Activated B cell treated with CpG ODN at 0.5 μM for 24 hours (primary cell): ENCODE results near the gene MBD3. TPM values are rescaled to one million over a fixed set of nuclear protein-coding genes. Genes with fewer than 3 reads are reported as not detected.

Experiments used
- ATAC-seq: fragments of 200-7000 bp; cut with Tn5 transposase; one replicate; pipeline ENCODE4 v1.10.0; 2021; ENCODE audit warnings: low read depth, mild to moderate bottlenecking, moderate library complexity
- CTCF ChIA-PET: fragments of 350-600 bp; sonication (Branson Sonifier 250); formaldehyde crosslinking; loops from one replicate; lab custom pipeline; 2021; ENCODE audit warnings: antibody characterized with exemption; lab: Charles Lee
- POLR2A ChIA-PET: fragments of 350-600 bp; sonication (Branson Sonifier 250); formaldehyde crosslinking; loops from one replicate; lab custom pipeline; 2021; ENCODE audit warnings: antibody characterized with exemption; lab: Charles Lee
- DNase-seq: peaks from one replicate; pipeline ENCODE4 v3.0.0; 2022
- H3K27ac Mint-ChIP-seq: one replicate; pipeline ENCODE4 v1.8.0; 2020; ENCODE audit warnings: mixed read lengths
- H3K27me3 Mint-ChIP-seq: one replicate; pipeline ENCODE4 v1.8.0; 2021; ENCODE audit warnings: mixed read lengths
- H3K36me3 Mint-ChIP-seq: one replicate; pipeline ENCODE4 v1.8.0; 2021; ENCODE audit warnings: low read depth, mixed read lengths
- H3K4me1 Mint-ChIP-seq: one replicate; pipeline ENCODE4 v1.8.0; 2021; ENCODE audit warnings: mixed read lengths
- H3K4me3 Mint-ChIP-seq: one replicate; pipeline ENCODE4 v1.8.0; 2020; ENCODE audit warnings: mild to moderate bottlenecking, mixed read lengths
- H3K9me3 Mint-ChIP-seq: one replicate; pipeline ENCODE4 v1.8.0; 2020; ENCODE audit warnings: mixed read lengths
- CTCF ChIP-seq: fragments of 200-600 bp; IDR thresholded peaks from one replicate; pipeline ENCODE4 v1.8.0; 2022; ENCODE audit warnings: antibody characterized with exemption, mild to moderate bottlenecking
- intact Hi-C: fragments of 100-400 bp; cut with micrococcal nuclease; formaldehyde crosslinking; loops from one replicate; pipeline ENCODE4 v1.15.1; 2024
- total RNA-seq: library from RNA; stranded (reverse); gene quantifications from 2 replicates; pipeline ENCODE4 v1.2.3, GENCODE V29; 2022

MBD3 gene
- total RNA-seq, 1 donor from 2014 or later, result 96.9 TPM

DNA sequence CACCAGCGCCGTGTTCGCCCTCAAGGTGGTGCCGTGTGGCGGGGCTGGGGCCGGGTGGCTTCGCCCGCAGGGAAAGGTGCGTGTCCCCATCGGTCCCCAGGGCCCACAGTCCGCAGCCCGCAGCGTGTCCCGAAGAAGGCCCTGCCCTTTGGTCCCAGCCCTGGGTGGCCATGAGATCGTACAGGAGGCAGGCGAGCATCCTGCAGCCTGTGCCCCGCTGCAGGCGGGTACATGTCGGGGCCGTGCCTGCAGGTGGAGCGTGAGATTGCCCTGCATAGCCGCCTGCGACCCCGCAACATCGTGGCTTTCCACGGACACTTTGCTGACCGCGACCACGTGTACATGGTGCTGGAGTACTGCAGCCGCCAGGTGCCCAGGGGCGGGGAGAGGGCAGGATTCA, 67.3 kb downstream of the MBD3 start:
- POLR2A ChIA-PET, result no interaction called here
- intact Hi-C loops, result no loop called here
- Mint-ChIP-seq H3K4me3 (no peak overlapping the region), H3K36me3 (no peaks in the 10 kb centered on the region), H3K9me3 (no peaks in the 10 kb centered on the region), H3K27ac (no peak overlapping the region), H3K27me3 (peaks cover 48% of the 10 kb centered on the region), H3K4me1 (peaks cover 5% of the 10 kb centered on the region)
- ATAC-seq (no peak), DNase-seq (no peak)
- CTCF ChIA-PET, result no interaction called here
- no peak for TF ChIP-seq CTCF

DNA sequence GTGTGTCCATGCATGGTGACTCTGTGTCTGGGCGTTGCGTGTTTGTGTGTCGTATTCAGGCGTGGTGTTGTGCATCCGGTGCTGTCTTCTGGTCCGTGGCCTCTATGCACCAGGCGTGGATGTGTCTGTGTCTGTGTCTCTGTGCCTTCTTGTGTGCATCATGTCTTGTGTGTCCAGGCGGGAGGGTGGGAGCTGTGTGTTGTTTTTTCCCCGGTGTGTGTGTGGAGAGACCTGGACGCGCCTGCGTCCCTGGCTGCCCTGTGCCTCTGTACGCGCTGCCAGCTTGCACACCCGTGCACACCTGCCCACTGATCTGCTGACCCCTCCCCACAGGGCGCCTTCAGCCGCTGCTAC, 67.7 kb downstream of the MBD3 start:
- Mint-ChIP-seq H3K27ac (no peak overlapping the region), H3K4me3 (no peak overlapping the region), H3K9me3 (no peaks in the 10 kb centered on the region), H3K27me3 (peaks cover 45% of the 10 kb centered on the region), H3K36me3 (no peaks in the 10 kb centered on the region), H3K4me1 (peaks cover 5% of the 10 kb centered on the region)
- intact Hi-C loops, result no loop called here
- DNase-seq (no peak), ATAC-seq (no peak)
- POLR2A ChIA-PET, result no interaction called here
- CTCF ChIA-PET, result no interaction called here
- no peak for TF ChIP-seq CTCF

DNA sequence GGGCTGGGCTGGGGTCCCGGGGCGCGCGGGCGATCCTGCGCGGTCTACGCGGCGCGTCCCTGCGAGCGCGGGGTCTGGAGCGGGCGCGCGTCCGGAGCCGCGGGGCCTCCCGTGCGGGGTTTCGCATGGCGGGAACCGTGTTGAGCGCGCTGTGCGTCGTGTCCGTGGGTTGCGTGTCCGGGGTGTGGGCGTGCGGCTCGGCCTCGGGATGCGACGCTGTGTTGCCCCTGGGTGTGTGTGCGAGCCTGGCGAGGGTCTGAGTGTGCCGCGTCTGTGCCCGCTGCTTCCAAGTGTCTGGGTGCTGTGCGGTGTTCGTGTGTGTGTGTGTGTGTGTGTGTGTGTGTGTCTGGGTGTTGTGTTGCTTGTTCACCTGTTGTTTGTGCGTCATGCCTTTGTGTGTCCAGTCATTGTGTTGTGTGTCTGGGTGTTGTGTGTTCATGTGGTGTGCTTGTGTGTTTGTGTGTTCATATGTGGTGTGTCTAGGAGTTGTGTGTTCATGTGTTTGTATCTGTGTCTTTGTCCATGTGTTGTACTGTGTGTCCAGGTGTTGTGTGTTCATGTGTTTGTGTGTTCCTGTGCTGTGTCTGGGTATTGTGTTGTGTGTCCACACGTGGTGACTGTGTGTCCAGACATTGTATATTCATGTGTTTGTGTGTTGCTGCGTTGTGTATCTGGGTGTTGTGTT, 68.2 kb downstream of the MBD3 start:
- peaks cover 5% of the 10 kb centered on the region for H3K4me1 Mint-ChIP-seq
- ChIA-PET POLR2A (no interaction called here), CTCF (no interaction called here)
- TF ChIP-seq CTCF, result no peak
- no peaks in the 10 kb centered on the region for H3K36me3 Mint-ChIP-seq
- DNase-seq (no peak), ATAC-seq (no peak)
- peaks cover 42% of the 10 kb centered on the region for H3K27me3 Mint-ChIP-seq
- no peaks in the 10 kb centered on the region for H3K9me3 Mint-ChIP-seq
- no peak overlapping the region for H3K27ac Mint-ChIP-seq
- H3K4me3 Mint-ChIP-seq, result no peak overlapping the region
- intact Hi-C loops, result no loop called here

Other genes starting within 250 kb of the MBD3 start
- 82.1 and 84.3 TPM in 2 replicates for gene NDUFS7, start 209.0 kb downstream of the MBD3 start, total RNA-seq
- gene GAMT, start 191.3 kb downstream of the MBD3 start, total RNA-seq, result 6.9 and 8.8 TPM in 2 replicates
- gene DAZAP1, start 185.3 kb downstream of the MBD3 start, total RNA-seq, result 177 and 195 TPM in 2 replicates
- gene RPS15, start 154.5 kb downstream of the MBD3 start, total RNA-seq, result 1,788 and 2,029 TPM in 2 replicates
- gene APC2, start 142.7 kb downstream of the MBD3 start, total RNA-seq, result 0.42 and 0.59 TPM in 2 replicates
- 42.8 and 55.7 TPM in 2 replicates for gene C19orf25, start 113.7 kb downstream of the MBD3 start, total RNA-seq
- 1.2 and 1.3 TPM in 2 replicates for gene PCSK4, start 102.5 kb downstream of the MBD3 start, total RNA-seq
- gene REEP6, start 101.7 kb downstream of the MBD3 start, total RNA-seq, result 1.1 and 1.5 TPM in 2 replicates
- not detected in 2 replicates for gene ADAMTSL5, start 79.8 kb downstream of the MBD3 start, total RNA-seq
- not detected in 2 replicates for gene PLK5, start 68.8 kb downstream of the MBD3 start, total RNA-seq
- 2.1 and 2.5 TPM in 2 replicates for gene MEX3D, start 24.5 kb downstream of the MBD3 start, total RNA-seq
- gene UQCR11, start 12.6 kb upstream of the MBD3 start, total RNA-seq, result 117 and 141 TPM in 2 replicates
- gene TCF3, start 59.8 kb upstream of the MBD3 start, total RNA-seq, result 139 and 143 TPM in 2 replicates
- gene ONECUT3, start 160.6 kb upstream of the MBD3 start, total RNA-seq, result not detected in 2 replicates
- gene ATP8B3, start 219.4 kb upstream of the MBD3 start, total RNA-seq, result 2.3 and 3.9 TPM in 2 replicates